Activated CD8-positive, alpha-beta memory T cell treated with anti-CD3 and anti-CD28 coated beads, Interleukin-2, amount 50 U/mL, for 24 hours (primary cell): ENCODE measurements around the gene PQBP1.
A peak's percentile ranks its signal among the peaks of the same experiment; 100 is the strongest.

Experiments used
- DNase-seq: peaks from one replicate; pipeline ENCODE4 v3.0.0-alpha.2; 2020; ENCODE audit errors: extremely low read depth

PQBP1 gene

GRCh38 chrX:48923771-48924170 lies 26.0 kb downstream of the PQBP1 start:
- DNase-seq: no peak

- no peak for DNase-seq
These were observed 26.5 kb downstream of the PQBP1 start for GRCh38 chrX:48924270-48924669.

GRCh38 chrX:48927123-48927522 lies 29.4 kb downstream of the PQBP1 start:
- no peak for DNase-seq

GRCh38 chrX:48927736-48928382 lies 30.1 kb downstream of the PQBP1 start:
- DNase-seq: no peak

- no peak for DNase-seq
These were observed 36.0 kb downstream of the PQBP1 start for GRCh38 chrX:48933757-48934156.

GRCh38 chrX:48934581-48935300 lies 37.0 kb downstream of the PQBP1 start:
- no peak for DNase-seq

GRCh38 chrX:48935301-48935670 lies 37.6 kb downstream of the PQBP1 start:
- no peak for DNase-seq

GRCh38 chrX:48936429-48937053 lies 38.8 kb downstream of the PQBP1 start:
- no peak for DNase-seq

GRCh38 chrX:48937054-48937907 lies 39.6 kb downstream of the PQBP1 start:
- peak; percentile 67 for DNase-seq

GRCh38 chrX:48938721-48939425 lies 41.1 kb downstream of the PQBP1 start:
- no peak for DNase-seq

- DNase-seq: no peak
These were observed 41.9 kb downstream of the PQBP1 start for GRCh38 chrX:48939524-48940228.

- DNase-seq: no peak
These were observed 42.8 kb downstream of the PQBP1 start for GRCh38 chrX:48940404-48940955.

- no peak for DNase-seq
These were observed 45.2 kb downstream of the PQBP1 start for GRCh38 chrX:48942895-48943294.

- no peak for DNase-seq
These were observed 48.0 kb downstream of the PQBP1 start for GRCh38 chrX:48945517-48946348.

- DNase-seq: no peak
These were observed 50.9 kb downstream of the PQBP1 start for GRCh38 chrX:48948589-48948988.
